ENCODE measurements around the gene ROBO1.

DNA sequence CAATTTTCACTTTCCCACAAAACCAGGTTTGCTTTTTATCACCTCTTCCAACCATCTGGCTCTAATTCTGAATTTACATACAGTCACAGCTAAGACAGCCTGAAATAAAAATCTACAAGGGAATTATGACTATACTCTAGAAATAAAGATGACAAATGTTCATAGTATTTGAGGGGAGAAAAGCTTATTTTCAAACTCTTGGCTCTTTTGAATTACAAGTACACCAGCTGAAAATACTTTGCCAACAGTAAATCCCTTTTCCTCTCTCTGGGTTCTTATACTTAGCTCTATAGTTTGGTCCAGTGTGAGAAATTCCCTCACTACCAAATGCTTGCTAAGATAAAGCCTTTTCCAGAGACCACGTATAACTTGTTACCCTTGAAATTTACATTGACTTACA, 1037.9 kb downstream of the ROBO1 start:
- TF ChIP-seq, protein P1, sequence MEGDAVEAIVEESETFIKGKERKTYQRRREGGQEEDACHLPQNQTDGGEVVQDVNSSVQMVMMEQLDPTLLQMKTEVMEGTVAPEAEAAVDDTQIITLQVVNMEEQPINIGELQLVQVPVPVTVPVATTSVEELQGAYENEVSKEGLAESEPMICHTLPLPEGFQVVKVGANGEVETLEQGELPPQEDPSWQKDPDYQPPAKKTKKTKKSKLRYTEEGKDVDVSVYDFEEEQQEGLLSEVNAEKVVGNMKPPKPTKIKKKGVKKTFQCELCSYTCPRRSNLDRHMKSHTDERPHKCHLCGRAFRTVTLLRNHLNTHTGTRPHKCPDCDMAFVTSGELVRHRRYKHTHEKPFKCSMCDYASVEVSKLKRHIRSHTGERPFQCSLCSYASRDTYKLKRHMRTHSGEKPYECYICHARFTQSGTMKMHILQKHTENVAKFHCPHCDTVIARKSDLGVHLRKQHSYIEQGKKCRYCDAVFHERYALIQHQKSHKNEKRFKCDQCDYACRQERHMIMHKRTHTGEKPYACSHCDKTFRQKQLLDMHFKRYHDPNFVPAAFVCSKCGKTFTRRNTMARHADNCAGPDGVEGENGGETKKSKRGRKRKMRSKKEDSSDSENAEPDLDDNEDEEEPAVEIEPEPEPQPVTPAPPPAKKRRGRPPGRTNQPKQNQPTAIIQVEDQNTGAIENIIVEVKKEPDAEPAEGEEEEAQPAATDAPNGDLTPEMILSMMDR (optimal IDR thresholded peaks at IDR 0.05 in 1 of 3, IDR thresholded peaks at IDR 0.05 in 1 of 3, conservative IDR thresholded peaks at IDR 0.05 in 1 of 3; ENCODE audit: extremely low read depth in 1 of 3, insufficient read depth in 2 of 3, low read length in 3 of 3), result no peak
- TF ChIP-seq EZH2 (IDR thresholded peaks at IDR 0.05; ENCODE audit: low read length), result no peak
